DOHH2 (cell line): ENCODE results near the gene IARS2.
A peak's percentile ranks its signal among the peaks of the same experiment; 100 is the strongest.

ENCODE experiments used
- H3F3A ChIP-seq: fragments of 200-600 bp; sonication (generic), shearing (Covaris generic); 2 replicates; pipeline ENCODE4 v1.6.0; 2016; ENCODE audit warnings: antibody characterized with exemption, mild to moderate bottlenecking; ENCODE audit not compliant: control insufficient read depth, insufficient read depth
- H3K27ac ChIP-seq: fragments of 200-600 bp; sonication (generic); 2 replicates; pipeline ENCODE4 v1.5.1; 2014; ENCODE audit warnings: low read depth, mild to moderate bottlenecking, low read length, moderate library complexity
- H3K27me3 ChIP-seq: fragments of 200-600 bp; sonication (generic); 2 replicates; pipeline ENCODE4 v1.6.1; 2014; ENCODE audit warnings: mild to moderate bottlenecking, low read length, mixed read lengths; ENCODE audit not compliant: control insufficient read depth
- H3K36me3 ChIP-seq: fragments of 200-600 bp; sonication (generic); 2 replicates; pipeline ENCODE4 v1.6.1; 2014; ENCODE audit warnings: mild to moderate bottlenecking, low read length, moderate library complexity, mixed read lengths; ENCODE audit not compliant: control insufficient read depth
- H3K4me1 ChIP-seq: fragments of 200-600 bp; sonication (generic); 2 replicates; pipeline ENCODE4 v1.6.1; 2014; ENCODE audit warnings: mild to moderate bottlenecking, low read length, mixed read lengths; ENCODE audit not compliant: control insufficient read depth
- H3K4me2 ChIP-seq: fragments of 200-600 bp; sonication (generic); 2 replicates; pipeline ENCODE4 v1.6.0; 2014; ENCODE audit warnings: mild to moderate bottlenecking, low read length, moderate library complexity
- H3K4me3 ChIP-seq: fragments of 200-600 bp; sonication (generic); 2 replicates; pipeline ENCODE4 v1.5.1; 2014; ENCODE audit warnings: mild to moderate bottlenecking, low read length, mixed read lengths
- H3K79me2 ChIP-seq: fragments of 200-600 bp; sonication (generic); 2 replicates; pipeline ENCODE4 v1.6.1; 2014; ENCODE audit warnings: mild to moderate bottlenecking, low read length, mixed read lengths; ENCODE audit not compliant: control insufficient read depth
- H3K9me2 ChIP-seq: fragments of 200-600 bp; sonication (generic); replicated peaks from 2 replicates; pipeline ENCODE4 v1.6.1; 2014; ENCODE audit warnings: mild to moderate bottlenecking, low read length, mixed read lengths; ENCODE audit not compliant: control insufficient read depth
- H3K9me3 ChIP-seq: fragments of 200-600 bp; sonication (generic); 2 replicates; pipeline ENCODE4 v1.6.1; 2014; ENCODE audit warnings: antibody characterized with exemption, low read length, mixed read lengths; ENCODE audit not compliant: control insufficient read depth, insufficient read depth
- H4K20me1 ChIP-seq: fragments of 200-600 bp; sonication (generic); 2 replicates; pipeline ENCODE4 v1.6.0; 2014; ENCODE audit warnings: low read depth, mild to moderate bottlenecking, antibody characterized with exemption, low read length, moderate library complexity; ENCODE audit not compliant: control insufficient read depth, insufficient read depth
- EZH2phosphoT487 ChIP-seq: fragments of 200-600 bp; sonication (generic); IDR thresholded peaks from 2 replicates; pipeline ENCODE4 v1.6.1; 2017; ENCODE audit warnings: borderline replicate concordance, mild to moderate bottlenecking, antibody characterized with exemption, low read length, moderate library complexity, mixed read lengths
- TF ChIP-seq, protein P1 (sequence below): fragments of 200-600 bp; sonication (generic); IDR thresholded peaks from one replicate; pipeline ENCODE4 v1.5.1; 2014; ENCODE audit warnings: antibody characterized with exemption, mild to moderate bottlenecking, low read depth, low read length; ENCODE audit not compliant: poor library complexity, severe bottlenecking

IARS2 gene

DNA sequence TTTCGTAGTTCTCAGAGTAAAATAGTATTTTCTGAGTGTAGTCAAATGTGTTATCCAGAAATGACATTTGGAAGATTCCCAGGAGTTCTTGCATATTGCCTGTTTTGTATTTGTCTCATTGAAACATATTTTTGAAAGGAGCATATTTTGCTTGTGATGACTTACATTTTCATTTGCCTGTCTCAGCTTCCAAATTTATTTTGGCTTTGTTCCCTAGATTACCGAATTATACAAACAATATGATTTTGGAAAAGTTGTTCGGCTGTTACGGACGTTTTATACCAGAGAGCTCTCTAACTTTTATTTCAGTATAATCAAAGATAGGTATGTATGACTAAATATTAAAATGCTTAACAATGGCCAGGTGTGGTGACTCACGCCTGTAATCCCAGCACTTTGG is 46.0 kb downstream of the IARS2 start:
- peaks cover 8% of the 10 kb centered on the region; the same call in 1 of the 2 replicates for H3F3A ChIP-seq
- no peak overlapping the region for H3K27ac ChIP-seq
- H3K9me2 ChIP-seq, result no peaks in the 10 kb centered on the region

DNA sequence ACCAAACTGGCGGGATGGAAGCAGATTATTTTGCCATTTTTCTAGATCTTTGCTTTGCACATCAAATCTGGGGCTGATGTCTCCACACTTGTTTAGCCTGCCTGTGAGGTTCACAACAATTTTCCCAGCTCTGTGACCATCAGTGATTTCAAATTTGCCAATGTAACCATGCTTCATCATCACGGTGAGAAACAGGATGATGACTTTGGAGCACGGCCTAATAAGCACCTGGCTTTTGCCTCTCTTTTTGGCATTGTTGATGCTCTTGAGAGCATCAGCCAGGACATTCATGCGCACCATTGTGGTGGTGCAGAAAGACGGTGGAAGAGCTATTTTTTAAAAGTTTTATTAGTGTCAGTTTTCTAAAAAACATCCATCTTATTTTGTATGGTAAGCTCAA is 50.1 kb downstream of the IARS2 start:
- peaks cover 82% of the 10 kb centered on the region for H3K36me3 ChIP-seq
- no peak overlapping the region for H3K4me2 ChIP-seq
- no peaks in the 10 kb centered on the region for H3K27me3 ChIP-seq
- peaks cover 7% of the 10 kb centered on the region for H3K4me1 ChIP-seq
- H3F3A ChIP-seq, result peaks cover 24% of the 10 kb centered on the region
- no peaks in the 10 kb centered on the region for H3K9me2 ChIP-seq
- no peak overlapping the region for H3K27ac ChIP-seq
- no peaks in the 10 kb centered on the region for H4K20me1 ChIP-seq
- H3K79me2 ChIP-seq, result no peaks in the 10 kb centered on the region
- no peak overlapping the region for H3K4me3 ChIP-seq
- no peak for TF ChIP-seq EZH2phosphoT487
- TF ChIP-seq, protein P1, sequence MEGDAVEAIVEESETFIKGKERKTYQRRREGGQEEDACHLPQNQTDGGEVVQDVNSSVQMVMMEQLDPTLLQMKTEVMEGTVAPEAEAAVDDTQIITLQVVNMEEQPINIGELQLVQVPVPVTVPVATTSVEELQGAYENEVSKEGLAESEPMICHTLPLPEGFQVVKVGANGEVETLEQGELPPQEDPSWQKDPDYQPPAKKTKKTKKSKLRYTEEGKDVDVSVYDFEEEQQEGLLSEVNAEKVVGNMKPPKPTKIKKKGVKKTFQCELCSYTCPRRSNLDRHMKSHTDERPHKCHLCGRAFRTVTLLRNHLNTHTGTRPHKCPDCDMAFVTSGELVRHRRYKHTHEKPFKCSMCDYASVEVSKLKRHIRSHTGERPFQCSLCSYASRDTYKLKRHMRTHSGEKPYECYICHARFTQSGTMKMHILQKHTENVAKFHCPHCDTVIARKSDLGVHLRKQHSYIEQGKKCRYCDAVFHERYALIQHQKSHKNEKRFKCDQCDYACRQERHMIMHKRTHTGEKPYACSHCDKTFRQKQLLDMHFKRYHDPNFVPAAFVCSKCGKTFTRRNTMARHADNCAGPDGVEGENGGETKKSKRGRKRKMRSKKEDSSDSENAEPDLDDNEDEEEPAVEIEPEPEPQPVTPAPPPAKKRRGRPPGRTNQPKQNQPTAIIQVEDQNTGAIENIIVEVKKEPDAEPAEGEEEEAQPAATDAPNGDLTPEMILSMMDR, result no peak
- no peaks in the 10 kb centered on the region for H3K9me3 ChIP-seq

More for the DNA sequence above, 46.0 kb downstream of the IARS2 start:
- Histone ChIP-seq H4K20me1 (no peaks in the 10 kb centered on the region), H3K9me3 (no peaks in the 10 kb centered on the region), H3K4me3 (no peak overlapping the region), H3K27me3 (no peaks in the 10 kb centered on the region), H3K4me1 (no peaks in the 10 kb centered on the region), H3K4me2 (no peak overlapping the region), H3K36me3 (peaks cover 75% of the 10 kb centered on the region), H3K79me2 (no peaks in the 10 kb centered on the region)
- TF ChIP-seq EZH2phosphoT487, result no peak
- TF ChIP-seq, protein P1, result no peak

DNA sequence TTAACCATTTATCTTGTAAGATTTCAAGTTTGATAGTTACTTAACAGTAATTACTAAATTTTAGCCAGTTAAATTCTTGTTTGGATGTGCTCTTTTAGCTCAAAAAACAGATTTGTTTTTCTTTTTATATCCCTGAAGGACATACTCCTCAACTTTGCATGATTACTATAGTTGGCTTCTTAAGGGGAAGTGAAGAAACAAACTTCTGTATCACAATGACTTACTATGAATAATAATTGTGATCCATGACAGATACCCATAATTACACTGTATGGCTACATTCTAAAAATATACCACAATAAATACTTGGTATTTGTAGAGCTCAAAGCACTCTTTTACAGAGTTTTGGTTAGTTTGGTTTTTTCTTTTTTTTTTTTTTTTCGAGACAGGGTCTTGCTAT is 55.8 kb downstream of the IARS2 start:
- peaks cover 76% of the 10 kb centered on the region for H3K36me3 ChIP-seq
- peak overlapping the region; percentile 65 for H3K27ac ChIP-seq
- peak overlapping the region; percentile 52 for H3K4me3 ChIP-seq
- no peaks in the 10 kb centered on the region for H3K27me3 ChIP-seq
- no peaks in the 10 kb centered on the region for H3K79me2 ChIP-seq
- H3K4me1 ChIP-seq, result peaks cover 26% of the 10 kb centered on the region
- peak overlapping the region; percentile 72 for H3K4me2 ChIP-seq
- peaks cover 18% of the 10 kb centered on the region for H3F3A ChIP-seq
- H3K9me3 ChIP-seq, result no peaks in the 10 kb centered on the region
- H3K9me2 ChIP-seq, result no peaks in the 10 kb centered on the region
- no peaks in the 10 kb centered on the region for H4K20me1 ChIP-seq
- TF ChIP-seq EZH2phosphoT487, result no peak
- TF ChIP-seq, protein P1, result no peak

DNA sequence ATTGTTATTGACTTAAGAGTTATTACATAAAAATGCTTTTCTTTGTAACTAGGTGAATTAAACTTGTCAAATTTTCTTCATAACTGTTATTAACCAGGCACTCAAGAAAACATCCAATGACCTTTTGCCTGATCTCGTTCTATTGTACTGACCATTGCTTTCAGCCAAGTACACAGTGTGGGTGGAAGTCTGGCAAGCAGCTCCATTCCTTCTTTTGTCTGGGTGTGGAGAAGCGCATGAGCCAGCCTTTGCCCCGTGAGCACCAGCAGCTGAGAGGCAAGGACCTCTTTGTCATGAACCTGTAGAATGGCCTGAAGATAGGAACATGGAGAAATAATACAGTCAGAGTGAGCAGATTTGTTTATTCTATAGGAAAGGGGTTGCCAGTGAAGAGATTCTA is 57.5 kb downstream of the IARS2 start:
- Histone ChIP-seq H3K36me3 (peaks cover 77% of the 10 kb centered on the region), H4K20me1 (no peaks in the 10 kb centered on the region), H3K9me2 (no peaks in the 10 kb centered on the region)

More for the DNA sequence above, 57.5 kb downstream of the IARS2 start:
- Histone ChIP-seq H3K9me3 (no peaks in the 10 kb centered on the region), H3F3A (peaks cover 16% of the 10 kb centered on the region), H3K4me1 (peaks cover 26% of the 10 kb centered on the region), H3K27ac (no peak overlapping the region), H3K4me2 (no peak overlapping the region), H3K79me2 (no peaks in the 10 kb centered on the region), H3K27me3 (no peaks in the 10 kb centered on the region), H3K4me3 (no peak overlapping the region)
- no peak for TF ChIP-seq EZH2phosphoT487
- TF ChIP-seq, protein P1, result no peak
